Body of pancreas (tissue), 4 donors: ENCODE results near the gene ITIH5.

Experiments used
- POLR2A ChIP-seq, 3 donors: fragments of 450-650 bp; IDR thresholded peaks; one replicate each; pipeline ENCODE4 v1.6.1; 2016; ENCODE audit warnings: antibody characterized with exemption in 3 of 3, mild to moderate bottlenecking in 2 of 3
- TF ChIP-seq, protein P1 (sequence below), 7 experiments: fragments of 450-650 bp in 4 of 7; fragments of 200-600 bp in 3 of 7; sonication (generic) in 3 of 7; IDR thresholded peaks; one replicate each; pipeline ENCODE4 v1.5.1; 2016 to 2019; ENCODE audit warnings: antibody characterized with exemption in 7 of 7

DNA sequence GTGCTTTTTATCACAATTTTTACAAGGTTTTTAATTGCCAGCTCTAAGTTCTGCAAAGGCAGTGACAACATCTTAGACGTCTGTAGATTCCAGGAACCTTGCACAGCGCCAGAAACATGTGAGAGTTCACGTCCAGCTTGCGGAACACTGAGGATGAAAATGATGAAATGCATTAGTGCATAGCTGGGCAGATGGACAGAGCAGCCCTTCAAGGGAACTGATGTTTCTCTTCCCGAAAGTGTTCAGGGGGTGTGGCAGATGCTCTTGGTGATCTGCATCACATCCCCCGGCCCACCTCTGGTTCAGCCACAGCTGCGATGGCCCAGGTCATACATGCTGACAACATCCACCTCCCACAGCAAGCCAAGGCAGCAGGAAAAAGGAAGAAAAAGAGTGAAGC is 40.9 kb downstream of the ITIH5 start:
- TF ChIP-seq, protein P1, sequence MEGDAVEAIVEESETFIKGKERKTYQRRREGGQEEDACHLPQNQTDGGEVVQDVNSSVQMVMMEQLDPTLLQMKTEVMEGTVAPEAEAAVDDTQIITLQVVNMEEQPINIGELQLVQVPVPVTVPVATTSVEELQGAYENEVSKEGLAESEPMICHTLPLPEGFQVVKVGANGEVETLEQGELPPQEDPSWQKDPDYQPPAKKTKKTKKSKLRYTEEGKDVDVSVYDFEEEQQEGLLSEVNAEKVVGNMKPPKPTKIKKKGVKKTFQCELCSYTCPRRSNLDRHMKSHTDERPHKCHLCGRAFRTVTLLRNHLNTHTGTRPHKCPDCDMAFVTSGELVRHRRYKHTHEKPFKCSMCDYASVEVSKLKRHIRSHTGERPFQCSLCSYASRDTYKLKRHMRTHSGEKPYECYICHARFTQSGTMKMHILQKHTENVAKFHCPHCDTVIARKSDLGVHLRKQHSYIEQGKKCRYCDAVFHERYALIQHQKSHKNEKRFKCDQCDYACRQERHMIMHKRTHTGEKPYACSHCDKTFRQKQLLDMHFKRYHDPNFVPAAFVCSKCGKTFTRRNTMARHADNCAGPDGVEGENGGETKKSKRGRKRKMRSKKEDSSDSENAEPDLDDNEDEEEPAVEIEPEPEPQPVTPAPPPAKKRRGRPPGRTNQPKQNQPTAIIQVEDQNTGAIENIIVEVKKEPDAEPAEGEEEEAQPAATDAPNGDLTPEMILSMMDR (IDR thresholded peaks at IDR 0.05): no peak
- no peak for TF ChIP-seq POLR2A (IDR thresholded peaks at IDR 0.05)
